Amniotic epithelial cell (primary cell): ENCODE measurements around the gene OLFML2B.

Experiments used
- DNase-seq: peaks from one replicate; pipeline ENCODE4 v3.0.0-alpha.2; 2010; ENCODE audit warnings: low read depth

Gene OLFML2B

GRCh38 chr1:161978011-161978790, 45.5 kb downstream of the OLFML2B start:
- DNase-seq, result no peak

GRCh38 chr1:161973924-161974845, 49.5 kb downstream of the OLFML2B start:
- no peak for DNase-seq

- DNase-seq, result no peak
Measured at GRCh38 chr1:161972828-161973227, 50.8 kb downstream of the OLFML2B start.

GRCh38 chr1:161970633-161971032, 53.0 kb downstream of the OLFML2B start:
- no peak for DNase-seq

- no peak for DNase-seq
Measured at GRCh38 chr1:161970036-161970435, 53.6 kb downstream of the OLFML2B start.

GRCh38 chr1:161966067-161966466, 57.6 kb downstream of the OLFML2B start:
- DNase-seq, result peak; percentile 3

- peak; percentile 73 for DNase-seq
Measured at GRCh38 chr1:161962091-161962887, 61.4 kb downstream of the OLFML2B start.

- DNase-seq, result no peak
Measured at GRCh38 chr1:161958425-161958824, 65.2 kb downstream of the OLFML2B start.

GRCh38 chr1:161956930-161957329, 66.7 kb downstream of the OLFML2B start:
- DNase-seq, result no peak

GRCh38 chr1:161956097-161956496, 67.6 kb downstream of the OLFML2B start:
- DNase-seq, result no peak

GRCh38 chr1:161955606-161956005, 68.1 kb downstream of the OLFML2B start:
- DNase-seq, result no peak

GRCh38 chr1:161954466-161954865, 69.2 kb downstream of the OLFML2B start:
- DNase-seq, result no peak

GRCh38 chr1:161954050-161954449, 69.6 kb downstream of the OLFML2B start:
- no peak for DNase-seq

- DNase-seq, result no peak
Measured at GRCh38 chr1:161953256-161953920, 70.3 kb downstream of the OLFML2B start.

- no peak for DNase-seq
Measured at GRCh38 chr1:161952607-161953172, 71.0 kb downstream of the OLFML2B start.

GRCh38 chr1:161951646-161952045, 72.0 kb downstream of the OLFML2B start:
- no peak for DNase-seq

- no peak for DNase-seq
Measured at GRCh38 chr1:161950377-161950776, 73.3 kb downstream of the OLFML2B start.

GRCh38 chr1:161949548-161949947, 74.1 kb downstream of the OLFML2B start:
- no peak for DNase-seq

- no peak for DNase-seq
Measured at GRCh38 chr1:161948435-161948834, 75.2 kb downstream of the OLFML2B start.

- peak; percentile 23 for DNase-seq
Measured at GRCh38 chr1:161946071-161946987, 77.3 kb downstream of the OLFML2B start.
